ENCODE data around the gene GNAO1.
A peak's percentile ranks its signal among the peaks of the same experiment; 100 is the strongest.

DNA sequence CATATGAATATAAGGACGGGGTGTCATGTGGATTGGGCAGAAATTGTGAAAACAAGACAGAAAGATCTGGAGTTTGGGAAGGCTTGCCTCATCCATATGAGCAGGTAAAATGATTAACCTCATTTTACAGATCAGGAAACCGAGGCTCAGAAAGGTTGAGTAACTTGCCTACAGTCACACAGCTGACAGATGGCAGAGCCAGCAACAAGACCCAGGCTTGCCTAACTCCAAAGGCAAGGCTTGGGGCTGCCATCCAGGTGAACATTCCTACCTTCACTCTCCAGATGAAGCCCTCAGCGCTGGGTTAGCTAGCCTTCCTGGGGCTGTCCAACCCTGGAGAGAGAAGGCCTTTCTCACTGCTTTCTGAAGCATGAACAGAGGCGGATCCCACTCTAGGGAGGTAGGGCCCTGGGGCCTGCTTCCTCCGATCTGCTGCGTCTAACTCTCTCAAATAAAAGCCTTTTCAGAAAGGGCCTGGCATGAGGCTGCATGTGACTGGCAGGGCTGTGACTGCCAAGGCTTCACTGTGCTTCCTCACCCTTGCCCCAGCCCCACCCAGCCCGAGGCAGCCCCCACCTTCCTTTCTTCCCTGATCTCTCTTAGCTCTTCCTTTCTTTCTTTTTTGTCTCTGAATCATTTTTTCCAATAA is 107.8 kb downstream of the GNAO1 start:
- TF ChIP-seq, protein P1, sequence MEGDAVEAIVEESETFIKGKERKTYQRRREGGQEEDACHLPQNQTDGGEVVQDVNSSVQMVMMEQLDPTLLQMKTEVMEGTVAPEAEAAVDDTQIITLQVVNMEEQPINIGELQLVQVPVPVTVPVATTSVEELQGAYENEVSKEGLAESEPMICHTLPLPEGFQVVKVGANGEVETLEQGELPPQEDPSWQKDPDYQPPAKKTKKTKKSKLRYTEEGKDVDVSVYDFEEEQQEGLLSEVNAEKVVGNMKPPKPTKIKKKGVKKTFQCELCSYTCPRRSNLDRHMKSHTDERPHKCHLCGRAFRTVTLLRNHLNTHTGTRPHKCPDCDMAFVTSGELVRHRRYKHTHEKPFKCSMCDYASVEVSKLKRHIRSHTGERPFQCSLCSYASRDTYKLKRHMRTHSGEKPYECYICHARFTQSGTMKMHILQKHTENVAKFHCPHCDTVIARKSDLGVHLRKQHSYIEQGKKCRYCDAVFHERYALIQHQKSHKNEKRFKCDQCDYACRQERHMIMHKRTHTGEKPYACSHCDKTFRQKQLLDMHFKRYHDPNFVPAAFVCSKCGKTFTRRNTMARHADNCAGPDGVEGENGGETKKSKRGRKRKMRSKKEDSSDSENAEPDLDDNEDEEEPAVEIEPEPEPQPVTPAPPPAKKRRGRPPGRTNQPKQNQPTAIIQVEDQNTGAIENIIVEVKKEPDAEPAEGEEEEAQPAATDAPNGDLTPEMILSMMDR (IDR thresholded peaks at IDR 0.05) = no peak
- TF ChIP-seq POLR2AphosphoS5 (IDR thresholded peaks at IDR 0.05) = peak in 1 of 4 donors; percentile 20
